GM12878 (cell line): Measurements from ENCODE around the gene PAX7. TPM values are rescaled to one million over a fixed set of nuclear protein-coding genes. Genes with fewer than 3 reads are reported as not detected.

Experiments
- ATAC-seq: fragments of 200-7000 bp; cut with Tn5 transposase; 3 replicates; pipeline ENCODE4 v1.9.1; 2020; ENCODE audit warnings: mild to moderate bottlenecking, moderate library complexity
- BruUV-seq: library from RNA; stranded (reverse); fragments of 400-500 nt; replicated peaks from 2 replicates; lab custom pipeline; 2021; lab: Mats Ljungman, UMichigan
- CTCF ChIA-PET: fragments of 300-600 bp; sonication (Branson Sonifier 250); formaldehyde crosslinking; extraction: SDS; loops from one replicate; lab custom pipeline; 2021; ENCODE audit warnings: inconsistent platforms; lab: Yijun Ruan, JAX
- POLR2A ChIA-PET: fragments of 350-600 bp; formaldehyde crosslinking; extraction: SDS; loops from one replicate; lab custom pipeline; 2021; ENCODE audit warnings: inconsistent platforms; lab: Charles Lee
- RAD21 ChIA-PET: fragments of 300-600 bp; sonication (Branson Sonifier 250); formaldehyde crosslinking; loops from one replicate; lab custom pipeline; 2023; ENCODE audit warnings: antibody characterized with exemption; ENCODE audit not compliant: unreplicated experiment; lab: Charles Lee
- SMC1A ChIA-PET: fragments of 300-600 bp; sonication (Branson Sonifier 250); formaldehyde crosslinking; loops from one replicate; lab custom pipeline; 2023; ENCODE audit not compliant: unreplicated experiment, uncharacterized antibody; lab: Charles Lee
- DNase-seq: peaks from one replicate; pipeline ENCODE4 v3.0.0-alpha.2; 2011; ENCODE audit warnings: low read depth, low spot score
- FAIRE-seq: peaks from 3 replicates; lab custom pipeline; 2011; peaks lifted over from hg19 to GRCh38; lab: Jason Lieb, UNC
- H2AFZ ChIP-seq: 2 replicates; pipeline ENCODE4 v1.6.0; 2011; ENCODE audit warnings: low read depth, low read length, control low read depth; ENCODE audit not compliant: control insufficient read depth
- H3K27ac ChIP-seq: 2 replicates; pipeline ENCODE4 v1.5.1; 2011; ENCODE audit warnings: control low read depth; ENCODE audit not compliant: control insufficient read depth, insufficient read depth
- H3K27me3 ChIP-seq, 2 experiments: replicated peaks in 1 of 2; 2 replicates each; pipeline versions ENCODE4 v1.6.0 to v1.6.1; 2011; ENCODE audit warnings: low read length in 1 of 2; ENCODE audit not compliant: control insufficient read depth in 2 of 2, insufficient read depth in 2 of 2
- H3K36me3 ChIP-seq, 2 experiments: 2 replicates each; pipeline ENCODE4 v1.5.1; 2011; ENCODE audit warnings: low read length in 1 of 2; ENCODE audit not compliant: control insufficient read depth in 2 of 2, insufficient read depth in 2 of 2
- H3K4me1 ChIP-seq: 2 replicates; pipeline ENCODE4 v1.6.1; 2011; ENCODE audit warnings: mild to moderate bottlenecking, low read length, moderate library complexity, mixed read lengths; ENCODE audit not compliant: control insufficient read depth, insufficient read depth
- H3K4me2 ChIP-seq: 2 replicates; pipeline ENCODE4 v1.6.0; 2011; ENCODE audit warnings: control low read depth; ENCODE audit not compliant: control insufficient read depth, insufficient read depth
- H3K4me3 ChIP-seq: fragments of 200-600 bp; sonication (generic); 2 replicates; pipeline ENCODE4 v1.5.1; 2016
- H3K79me2 ChIP-seq: 2 replicates; pipeline ENCODE4 v1.6.0; 2011; ENCODE audit warnings: low read length; ENCODE audit not compliant: control insufficient read depth, insufficient read depth
- H3K9ac ChIP-seq: 2 replicates; pipeline ENCODE4 v1.8.0; 2011; ENCODE audit warnings: low read length, control low read depth, mixed read lengths; ENCODE audit not compliant: control insufficient read depth, insufficient read depth
- H3K9me3 ChIP-seq: replicated peaks from 3 replicates; pipeline ENCODE4 v1.5.1; 2011; ENCODE audit warnings: mild to moderate bottlenecking, low read length; ENCODE audit not compliant: control insufficient read depth, insufficient read depth
- H4K20me1 ChIP-seq: 2 replicates; pipeline ENCODE4 v1.6.0; 2011; ENCODE audit not compliant: control insufficient read depth, insufficient read depth
- BACH1 ChIP-seq: fragments of 450-650 bp; IDR thresholded peaks from 2 replicates; pipeline ENCODE4 v1.6.1; 2017; ENCODE audit warnings: mild to moderate bottlenecking, borderline replicate concordance
- BRCA1 ChIP-seq: IDR thresholded peaks from 2 replicates; pipeline ENCODE4 v1.6.1; 2011; ENCODE audit warnings: low read depth, low read length, improper control_type of control experiment
- CEBPZ ChIP-seq: fragments of 150-350 bp; IDR thresholded peaks from 2 replicates; pipeline ENCODE4 v1.6.1; 2016; ENCODE audit warnings: low read depth, low read length
- DPF2 ChIP-seq: fragments of 450-650 bp; IDR thresholded peaks from 2 replicates; pipeline ENCODE4 v1.6.1; 2017; ENCODE audit warnings: mild to moderate bottlenecking
- HDGF ChIP-seq: fragments of 450-650 bp; IDR thresholded peaks from 2 replicates; pipeline ENCODE4 v1.6.1; 2016; ENCODE audit warnings: antibody characterized with exemption
- IRF4 ChIP-seq: IDR thresholded peaks from 2 replicates; pipeline ENCODE4 v1.6.1; 2011; ENCODE audit warnings: low read depth, low read length
- JUNB ChIP-seq: IDR thresholded peaks from 2 replicates; pipeline ENCODE4 v1.6.1; 2016; ENCODE audit warnings: antibody characterized with exemption, mild to moderate bottlenecking
- MEF2B ChIP-seq: fragments of 450-650 bp; IDR thresholded peaks from 2 replicates; pipeline ENCODE4 v1.6.1; 2018; ENCODE audit warnings: mild to moderate bottlenecking, moderate library complexity; ENCODE audit not compliant: partially characterized antibody, poor library complexity, severe bottlenecking
- RFX5 ChIP-seq: IDR thresholded peaks from 2 replicates; pipeline ENCODE4 v1.6.1; 2011; ENCODE audit warnings: low read depth, low read length, improper control_type of control experiment
- SREBF2 ChIP-seq: IDR thresholded peaks from 2 replicates; pipeline ENCODE4 v1.6.1; 2012; ENCODE audit warnings: mild to moderate bottlenecking, low read length
- TBL1XR1 ChIP-seq: IDR thresholded peaks from 2 replicates; pipeline ENCODE4 v1.6.1; 2012; ENCODE audit warnings: low read depth, low read length, improper control_type of control experiment
- WGBS: methylation state at CpG from one replicate; pipeline ENCODE4 v1.1.6; 2016; ENCODE audit warnings: low lambda C conversion rate; ENCODE audit not compliant: insufficient replicate concordance, insufficient coverage; ENCODE audit errors: missing lambda C conversion rate; 5-methylcytosine and 5-hydroxymethylcytosine counted together
- in situ Hi-C: fragments of 300-500 bp; cut with MboI; formaldehyde crosslinking; loops from 9 replicates; pipeline ENCODE4 v1.14.3; 2018; ENCODE audit warnings: mixed read lengths
- intact Hi-C: fragments of 100-400 bp; cut with micrococcal nuclease; formaldehyde crosslinking; loops from one replicate; pipeline ENCODE4 v1.14.2; 2022; ENCODE audit not compliant: unreplicated experiment
- polyA plus RNA-seq, 11 experiments: library from polyadenylated mRNA; depleted of rRNA in 4 of 11; unstranded in 6 of 11; stranded (reverse) in 5 of 11; fragments of >200 nt; fragmentation: Nextera tagmentation in 4 of 11; fragmentation: Illumina TruSeq in 1 of 11; extraction: Ambion mirVana in 4 of 11; extraction: Trizol in 1 of 11; gene quantifications; 1 replicate in 1 of 11; 2 replicates in 10 of 11; pipeline versions ENCODE4 v1.2.1 to v1.2.3, GENCODE V29; 2011 to 2016; ENCODE audit warnings: inconsistent platforms in 2 of 11, missing spikeins in 2 of 11, low read depth in 1 of 11
- total RNA-seq, 4 experiments: library from RNA; depleted of rRNA in 3 of 4; stranded (reverse); fragments of >200 nt in 3 of 4; fragmentation: Illumina TruSeq in 1 of 4; extraction: Trizol in 1 of 4; gene quantifications; 2 replicates each; pipeline versions ENCODE4 v1.2.1 to v1.2.3, GENCODE V29; 2013 to 2021
- TF ChIP-seq, protein P1 (sequence below): IDR thresholded peaks from 2 replicates; pipeline ENCODE4 v1.6.1; 2011; ENCODE audit warnings: mild to moderate bottlenecking, low read depth, low read length, moderate library complexity; ENCODE audit not compliant: insufficient replicate concordance

PAX7 gene
- total and polyA plus RNA-seq, 10 of the 15 experiments (the other 5 are each of a cell fraction or from before 2014, with no cell fraction given): not detected

GRCh38 chr1:18599704-18600103, 30.9 kb upstream of the PAX7 start:
- Histone ChIP-seq H3K36me3 (no peaks in the 10 kb centered on the region), H3K4me3 (no peak overlapping the region), H3K4me2 (no peak overlapping the region), H3K9me3 (no peaks in the 10 kb centered on the region), H3K27me3 (no peaks in the 10 kb centered on the region; a peak in 1 of 4 replicates), H3K4me1 (no peaks in the 10 kb centered on the region), H3K79me2 (no peaks in the 10 kb centered on the region), H2AFZ (no peak overlapping the region), H3K27ac (no peak overlapping the region), H4K20me1 (no peaks in the 10 kb centered on the region), H3K9ac (no peak overlapping the region)
- 25% methylated on average over 9 of the region's 9 CpGs for WGBS
- intact Hi-C loops: loop anchor here (5.0 kb wide), 1 partner anchor 278 kb away; no protein-coding TSS in a partner anchor
- ATAC-seq (no peak), DNase-seq (no peak), FAIRE-seq (no peak)
- no TSS peak for BruUV-seq
- CTCF ChIA-PET: no interaction called here
- in situ Hi-C loops: loop anchor here (5.0 kb wide), 1 partner anchor 223 kb away; no protein-coding TSS in a partner anchor
- POLR2A ChIA-PET: no interaction called here
- RAD21 ChIA-PET: interaction anchor here (0.9 kb wide), 1 partner anchor 223 kb away, joined by 3 read pairs; no protein-coding TSS in a partner anchor
- SMC1A ChIA-PET: no interaction called here
- no peak for TF ChIP-seq TBL1XR1
- no peak for TF ChIP-seq HDGF
- TF ChIP-seq, protein P1, sequence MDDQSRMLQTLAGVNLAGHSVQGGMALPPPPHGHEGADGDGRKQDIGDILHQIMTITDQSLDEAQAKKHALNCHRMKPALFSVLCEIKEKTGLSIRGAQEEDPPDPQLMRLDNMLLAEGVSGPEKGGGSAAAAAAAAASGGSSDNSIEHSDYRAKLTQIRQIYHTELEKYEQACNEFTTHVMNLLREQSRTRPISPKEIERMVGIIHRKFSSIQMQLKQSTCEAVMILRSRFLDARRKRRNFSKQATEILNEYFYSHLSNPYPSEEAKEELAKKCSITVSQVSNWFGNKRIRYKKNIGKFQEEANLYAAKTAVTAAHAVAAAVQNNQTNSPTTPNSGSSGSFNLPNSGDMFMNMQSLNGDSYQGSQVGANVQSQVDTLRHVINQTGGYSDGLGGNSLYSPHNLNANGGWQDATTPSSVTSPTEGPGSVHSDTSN: no peak
- TF ChIP-seq CEBPZ: no peak
- TF ChIP-seq BRCA1: no peak
- TF ChIP-seq BACH1: no peak
- no peak for TF ChIP-seq MEF2B
- TF ChIP-seq DPF2: no peak
- TF ChIP-seq SREBF2: no peak
- no peak for TF ChIP-seq RFX5
- no peak for TF ChIP-seq JUNB
- no peak for TF ChIP-seq IRF4
